Fibroblast of mammary gland (primary cell): ENCODE data around the gene TMEM255A.

Experiments used
- DNase-seq: peaks from one replicate; pipeline ENCODE4 v3.0.0-alpha.2; 2010; ENCODE audit warnings: low read depth
- H3K4me3 ChIP-seq: 2 replicates; pipeline ENCODE4 v1.5.1; 2011; ENCODE audit warnings: low read depth, mild to moderate bottlenecking, low read length, moderate library complexity; ENCODE audit not compliant: control insufficient read depth
- TF ChIP-seq, protein P1 (sequence below): conservative IDR thresholded peaks from 2 replicates; pipeline ENCODE4 v1.5.1; 2011; ENCODE audit warnings: low read depth, low read length, inconsistent platforms; ENCODE audit not compliant: control insufficient read depth, insufficient read depth

TMEM255A gene

DNA sequence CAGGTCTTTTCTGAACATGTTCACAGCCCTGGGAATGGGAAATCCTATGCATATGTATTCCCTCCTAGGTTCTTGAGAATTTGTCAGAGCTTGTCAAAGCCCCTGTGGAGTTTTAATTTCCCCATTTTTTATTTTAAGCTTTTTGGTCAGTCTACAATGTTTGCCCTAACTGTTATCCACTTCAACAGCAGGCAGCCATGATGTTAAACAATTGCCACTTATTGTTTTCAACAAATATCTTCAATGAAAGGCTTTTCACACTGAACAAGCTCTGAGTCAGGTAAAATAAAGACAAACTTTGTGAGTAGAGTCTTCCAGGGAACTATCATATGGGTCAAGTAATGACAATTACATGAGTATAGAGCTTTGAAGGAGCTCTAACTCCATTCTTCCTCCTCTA is 25.6 kb upstream of the TMEM255A start:
- no peak overlapping the region for H3K4me3 ChIP-seq
- no peak for DNase-seq
- TF ChIP-seq, protein P1, sequence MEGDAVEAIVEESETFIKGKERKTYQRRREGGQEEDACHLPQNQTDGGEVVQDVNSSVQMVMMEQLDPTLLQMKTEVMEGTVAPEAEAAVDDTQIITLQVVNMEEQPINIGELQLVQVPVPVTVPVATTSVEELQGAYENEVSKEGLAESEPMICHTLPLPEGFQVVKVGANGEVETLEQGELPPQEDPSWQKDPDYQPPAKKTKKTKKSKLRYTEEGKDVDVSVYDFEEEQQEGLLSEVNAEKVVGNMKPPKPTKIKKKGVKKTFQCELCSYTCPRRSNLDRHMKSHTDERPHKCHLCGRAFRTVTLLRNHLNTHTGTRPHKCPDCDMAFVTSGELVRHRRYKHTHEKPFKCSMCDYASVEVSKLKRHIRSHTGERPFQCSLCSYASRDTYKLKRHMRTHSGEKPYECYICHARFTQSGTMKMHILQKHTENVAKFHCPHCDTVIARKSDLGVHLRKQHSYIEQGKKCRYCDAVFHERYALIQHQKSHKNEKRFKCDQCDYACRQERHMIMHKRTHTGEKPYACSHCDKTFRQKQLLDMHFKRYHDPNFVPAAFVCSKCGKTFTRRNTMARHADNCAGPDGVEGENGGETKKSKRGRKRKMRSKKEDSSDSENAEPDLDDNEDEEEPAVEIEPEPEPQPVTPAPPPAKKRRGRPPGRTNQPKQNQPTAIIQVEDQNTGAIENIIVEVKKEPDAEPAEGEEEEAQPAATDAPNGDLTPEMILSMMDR: no peak

DNA sequence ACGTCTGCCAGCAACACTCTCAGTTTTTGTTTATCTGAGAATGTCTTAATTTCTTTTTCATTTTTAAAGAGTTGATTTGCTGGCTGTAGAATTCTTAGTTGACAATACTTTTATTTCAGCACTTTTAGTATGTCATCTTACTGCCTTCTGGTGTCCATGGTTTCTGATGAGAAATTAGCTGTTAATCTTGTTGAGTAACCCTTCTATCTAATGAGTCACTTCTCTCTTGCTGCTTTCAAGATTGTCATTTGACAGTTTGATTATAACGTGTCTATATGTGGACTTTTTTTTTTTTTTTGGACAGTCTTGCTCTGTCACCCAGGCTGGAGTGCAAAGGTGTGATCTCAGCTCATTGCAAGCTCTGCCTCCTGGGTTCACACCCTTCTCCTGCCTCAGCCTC is 24.0 kb upstream of the TMEM255A start:
- no peak overlapping the region for H3K4me3 ChIP-seq
- DNase-seq: no peak
- TF ChIP-seq, protein P1: no peak

DNA sequence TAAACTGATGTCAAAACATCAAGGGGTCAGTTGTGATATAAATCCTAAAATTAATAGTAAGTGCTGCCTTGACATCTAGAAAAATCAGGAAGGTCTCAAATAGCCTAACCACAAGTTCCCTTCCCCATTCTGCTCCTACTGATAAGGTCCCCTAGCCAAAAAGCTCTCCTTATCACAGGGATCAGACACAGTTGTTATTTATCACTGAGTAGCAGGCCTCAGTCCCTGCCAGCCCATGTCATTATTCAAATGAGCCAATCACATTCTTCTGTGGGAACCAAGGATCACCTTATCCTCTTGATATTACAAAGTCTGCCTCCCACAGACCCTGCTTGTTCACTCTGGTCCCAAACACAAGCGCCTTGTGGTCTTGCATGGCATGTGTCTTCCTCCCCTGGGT is 23.3 kb upstream of the TMEM255A start:
- no peak overlapping the region for H3K4me3 ChIP-seq
- no peak for DNase-seq
- TF ChIP-seq, protein P1: no peak

DNA sequence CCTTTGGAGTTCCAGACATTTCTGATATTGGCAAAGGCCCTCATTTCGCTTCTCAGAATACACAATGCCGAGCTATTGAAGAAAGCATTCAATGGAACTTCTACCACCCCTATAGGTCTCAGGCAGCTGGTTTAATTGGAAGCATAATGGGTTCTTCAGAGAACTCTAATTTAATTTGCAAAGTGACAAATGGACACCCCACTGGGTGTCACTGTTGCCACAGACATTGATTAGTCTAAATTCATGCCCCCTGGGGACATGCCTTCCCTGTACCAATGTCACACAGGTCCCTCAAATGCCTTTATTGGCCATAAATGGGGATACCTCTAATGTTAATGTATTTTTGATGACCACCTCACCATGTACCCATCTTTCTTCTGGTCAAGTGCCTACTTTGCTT is 22.9 kb upstream of the TMEM255A start:
- TF ChIP-seq, protein P1: no peak
- no peak for DNase-seq
- no peak overlapping the region for H3K4me3 ChIP-seq

DNA sequence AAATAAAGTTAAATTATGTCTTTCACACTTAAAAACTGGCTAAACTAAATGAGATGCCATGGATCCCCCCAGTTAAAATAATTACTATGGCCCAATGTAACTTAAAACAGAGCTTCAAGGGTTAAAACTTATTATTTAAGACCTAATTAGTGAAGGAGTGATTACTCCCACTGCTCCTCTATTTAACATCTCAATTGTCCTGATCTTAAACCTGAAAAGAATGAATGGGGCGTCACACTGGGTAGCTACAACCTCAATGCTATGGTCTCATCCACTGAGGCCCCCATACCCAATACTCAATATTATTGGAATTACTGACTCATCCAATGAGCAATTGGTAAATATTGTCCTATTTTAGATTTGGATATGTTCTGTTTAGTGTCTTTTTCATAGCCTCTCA is 21.1 kb upstream of the TMEM255A start:
- H3K4me3 ChIP-seq: no peak overlapping the region
- TF ChIP-seq, protein P1: no peak
- no peak for DNase-seq

DNA sequence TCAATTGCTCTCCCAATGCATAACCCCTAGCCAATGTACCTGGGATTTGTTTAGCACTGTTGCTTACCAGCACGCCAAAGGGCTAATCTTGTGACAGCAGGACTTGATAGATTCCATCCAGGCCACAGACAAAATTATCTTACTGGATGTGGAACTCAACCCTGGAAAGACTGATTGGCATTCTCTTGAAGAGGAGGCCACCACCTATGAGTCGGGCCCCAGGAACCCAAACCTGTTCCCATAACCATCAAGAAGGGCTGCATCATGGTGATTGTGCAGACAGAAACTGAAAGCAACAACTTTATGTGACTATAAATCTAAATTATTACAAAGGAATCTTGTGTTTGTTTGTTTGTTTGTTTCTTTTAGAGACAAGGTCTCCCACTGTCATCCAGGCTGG is 19.9 kb upstream of the TMEM255A start:
- DNase-seq: no peak
- no peak overlapping the region for H3K4me3 ChIP-seq
- TF ChIP-seq, protein P1: no peak
